ENCODE results near the gene BRD3OS.

Gene BRD3OS

GRCh38 chr9:134058716-134059115 lies 33.4 kb downstream of the BRD3OS start:
- no peak for TF ChIP-seq RARB (CRISPR knock-in tag; IDR thresholded peaks at IDR 0.05)
- no peak for TF ChIP-seq ZFP3 (CRISPR knock-in tag; IDR thresholded peaks at IDR 0.05)
- TF ChIP-seq SNAI2 (CRISPR knock-in tag; IDR thresholded peaks at IDR 0.05), result no peak
- no peak for TF ChIP-seq BACH2 (CRISPR knock-in tag; IDR thresholded peaks at IDR 0.05; ENCODE audit: borderline replicate concordance)
- TF ChIP-seq ZNF70 (CRISPR knock-in tag; IDR thresholded peaks at IDR 0.05), result no peak
- TF ChIP-seq, protein P1, sequence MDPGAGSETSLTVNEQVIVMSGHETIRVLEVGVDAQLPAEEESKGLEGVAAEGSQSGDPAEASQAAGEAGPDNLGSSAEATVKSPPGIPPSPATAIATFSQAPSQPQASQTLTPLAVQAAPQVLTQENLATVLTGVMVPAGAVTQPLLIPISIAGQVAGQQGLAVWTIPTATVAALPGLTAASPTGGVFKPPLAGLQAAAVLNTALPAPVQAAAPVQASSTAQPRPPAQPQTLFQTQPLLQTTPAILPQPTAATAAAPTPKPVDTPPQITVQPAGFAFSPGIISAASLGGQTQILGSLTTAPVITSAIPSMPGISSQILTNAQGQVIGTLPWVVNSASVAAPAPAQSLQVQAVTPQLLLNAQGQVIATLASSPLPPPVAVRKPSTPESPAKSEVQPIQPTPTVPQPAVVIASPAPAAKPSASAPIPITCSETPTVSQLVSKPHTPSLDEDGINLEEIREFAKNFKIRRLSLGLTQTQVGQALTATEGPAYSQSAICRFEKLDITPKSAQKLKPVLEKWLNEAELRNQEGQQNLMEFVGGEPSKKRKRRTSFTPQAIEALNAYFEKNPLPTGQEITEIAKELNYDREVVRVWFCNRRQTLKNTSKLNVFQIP (CRISPR knock-in tag; IDR thresholded peaks at IDR 0.05; ENCODE audit: borderline replicate concordance, low read depth), result no peak
- no peak for TF ChIP-seq ARNTL (CRISPR knock-in tag; IDR thresholded peaks at IDR 0.05; ENCODE audit: borderline replicate concordance, low read depth)
- no peak for TF ChIP-seq TSHZ2 (CRISPR knock-in tag; IDR thresholded peaks at IDR 0.05)
- no peak for TF ChIP-seq CSRNP3 (CRISPR knock-in tag; IDR thresholded peaks at IDR 0.05)

DNA sequence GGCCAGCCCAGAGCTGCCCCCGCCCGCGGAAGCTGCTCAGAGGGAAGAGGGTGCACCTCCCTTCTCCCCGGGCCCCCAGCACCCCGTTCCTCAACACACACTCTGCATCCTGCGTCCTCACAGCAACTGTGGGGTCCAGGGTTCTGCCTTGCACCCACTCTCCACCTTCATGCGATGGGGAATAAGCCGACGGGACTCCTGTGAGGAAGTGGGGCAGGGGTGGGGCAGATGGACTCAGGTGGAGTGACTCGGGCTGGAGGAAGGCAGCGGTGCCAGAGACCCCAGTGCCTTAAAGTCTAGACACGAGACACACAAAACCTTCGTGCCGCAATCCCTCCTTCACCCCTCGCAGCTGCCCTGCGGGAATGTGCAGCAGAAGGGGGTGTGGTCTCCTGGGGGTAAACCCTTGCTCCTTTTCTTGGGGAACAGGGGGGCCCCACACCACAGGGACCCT lies 33.9 kb downstream of the BRD3OS start:
- TF ChIP-seq TSHZ2 (CRISPR knock-in tag; IDR thresholded peaks at IDR 0.05) (no peak), ZNF70 (CRISPR knock-in tag; IDR thresholded peaks at IDR 0.05) (no peak)
- ATAC-seq, result no peak

More at GRCh38 chr9:134058716-134059115, 33.4 kb downstream of the BRD3OS start:
- ATAC-seq, result peak; percentile 56

- TF ChIP-seq ZNF565 (CRISPR knock-in tag; conservative IDR thresholded peaks at IDR 0.05; ENCODE audit: low read depth), result no peak
- TF ChIP-seq GLIS3 (CRISPR knock-in tag; IDR thresholded peaks at IDR 0.05), result no peak
- TF ChIP-seq BACH2 (CRISPR knock-in tag; IDR thresholded peaks at IDR 0.05; ENCODE audit: borderline replicate concordance), result no peak
- TF ChIP-seq, protein P2, sequence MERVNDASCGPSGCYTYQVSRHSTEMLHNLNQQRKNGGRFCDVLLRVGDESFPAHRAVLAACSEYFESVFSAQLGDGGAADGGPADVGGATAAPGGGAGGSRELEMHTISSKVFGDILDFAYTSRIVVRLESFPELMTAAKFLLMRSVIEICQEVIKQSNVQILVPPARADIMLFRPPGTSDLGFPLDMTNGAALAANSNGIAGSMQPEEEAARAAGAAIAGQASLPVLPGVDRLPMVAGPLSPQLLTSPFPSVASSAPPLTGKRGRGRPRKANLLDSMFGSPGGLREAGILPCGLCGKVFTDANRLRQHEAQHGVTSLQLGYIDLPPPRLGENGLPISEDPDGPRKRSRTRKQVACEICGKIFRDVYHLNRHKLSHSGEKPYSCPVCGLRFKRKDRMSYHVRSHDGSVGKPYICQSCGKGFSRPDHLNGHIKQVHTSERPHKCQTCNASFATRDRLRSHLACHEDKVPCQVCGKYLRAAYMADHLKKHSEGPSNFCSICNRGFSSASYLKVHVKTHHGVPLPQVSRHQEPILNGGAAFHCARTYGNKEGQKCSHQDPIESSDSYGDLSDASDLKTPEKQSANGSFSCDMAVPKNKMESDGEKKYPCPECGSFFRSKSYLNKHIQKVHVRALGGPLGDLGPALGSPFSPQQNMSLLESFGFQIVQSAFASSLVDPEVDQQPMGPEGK (CRISPR knock-in tag; IDR thresholded peaks at IDR 0.05; ENCODE audit: borderline replicate concordance), result no peak
- no peak for TF ChIP-seq TOX (CRISPR knock-in tag; IDR thresholded peaks at IDR 0.05; ENCODE audit: borderline replicate concordance)
- no peak for TF ChIP-seq ZNF8 (CRISPR knock-in tag; IDR thresholded peaks at IDR 0.05)
- 0 out of 3 replicates have a peak, but pooled peaks have one; percentile 6 for ATAC-seq
These were observed 34.5 kb downstream of the BRD3OS start for GRCh38 chr9:134059661-134060395.

GRCh38 chr9:134060546-134060945 lies 35.3 kb downstream of the BRD3OS start:
- TF ChIP-seq ISL1 (CRISPR knock-in tag; IDR thresholded peaks at IDR 0.05), result no peak
- TF ChIP-seq TCF4 (CRISPR knock-in tag; IDR thresholded peaks at IDR 0.05; ENCODE audit: borderline replicate concordance), result no peak
- TF ChIP-seq, protein P1 (CRISPR knock-in tag; IDR thresholded peaks at IDR 0.05; ENCODE audit: borderline replicate concordance, low read depth), result no peak
- TF ChIP-seq ESRRG (CRISPR knock-in tag; IDR thresholded peaks at IDR 0.05), result no peak
- no peak for TF ChIP-seq TSHZ2 (CRISPR knock-in tag; IDR thresholded peaks at IDR 0.05)
- no peak for TF ChIP-seq ZFP30 (CRISPR knock-in tag; IDR thresholded peaks at IDR 0.05)
- no peak for ATAC-seq

Data from SK-N-SH treated with all-trans-retinoic acid at 6 μM for 48 hours (cell line).